AG09319 (cell line): ENCODE measurements around the gene TRPM2.
A peak's percentile ranks its signal among the peaks of the same experiment; 100 is the strongest.

Source experiments
- DNase-seq: peaks from one replicate; pipeline ENCODE4 v3.0.0-alpha.2; 2010; ENCODE audit warnings: low read depth; ENCODE audit errors: extremely low read depth
- TF ChIP-seq, protein P1 (sequence below): IDR thresholded peaks from 2 replicates; pipeline ENCODE4 v1.5.1; 2011; ENCODE audit warnings: low read depth, mild to moderate bottlenecking, inconsistent platforms, low read length, moderate library complexity

Gene TRPM2

DNA sequence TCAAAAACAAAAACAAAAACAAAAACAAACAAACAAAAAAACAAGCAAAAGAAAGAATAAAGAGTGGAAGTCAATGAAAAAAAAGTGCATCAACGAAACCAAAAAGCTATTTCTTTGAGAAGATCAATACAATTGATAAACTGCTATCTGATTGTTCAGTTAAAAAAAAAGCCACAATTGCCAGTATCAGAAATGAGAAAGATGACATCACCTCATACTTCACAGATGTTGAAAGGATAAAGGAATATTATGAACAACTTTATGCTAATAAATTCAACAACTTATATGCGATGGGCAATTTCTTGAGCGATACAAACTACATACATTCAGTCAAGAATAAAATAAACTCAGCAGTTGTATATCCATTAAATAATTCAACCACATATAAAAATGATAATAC is 99.7 kb downstream of the TRPM2 start:
- DNase-seq: no peak
- TF ChIP-seq, protein P1, sequence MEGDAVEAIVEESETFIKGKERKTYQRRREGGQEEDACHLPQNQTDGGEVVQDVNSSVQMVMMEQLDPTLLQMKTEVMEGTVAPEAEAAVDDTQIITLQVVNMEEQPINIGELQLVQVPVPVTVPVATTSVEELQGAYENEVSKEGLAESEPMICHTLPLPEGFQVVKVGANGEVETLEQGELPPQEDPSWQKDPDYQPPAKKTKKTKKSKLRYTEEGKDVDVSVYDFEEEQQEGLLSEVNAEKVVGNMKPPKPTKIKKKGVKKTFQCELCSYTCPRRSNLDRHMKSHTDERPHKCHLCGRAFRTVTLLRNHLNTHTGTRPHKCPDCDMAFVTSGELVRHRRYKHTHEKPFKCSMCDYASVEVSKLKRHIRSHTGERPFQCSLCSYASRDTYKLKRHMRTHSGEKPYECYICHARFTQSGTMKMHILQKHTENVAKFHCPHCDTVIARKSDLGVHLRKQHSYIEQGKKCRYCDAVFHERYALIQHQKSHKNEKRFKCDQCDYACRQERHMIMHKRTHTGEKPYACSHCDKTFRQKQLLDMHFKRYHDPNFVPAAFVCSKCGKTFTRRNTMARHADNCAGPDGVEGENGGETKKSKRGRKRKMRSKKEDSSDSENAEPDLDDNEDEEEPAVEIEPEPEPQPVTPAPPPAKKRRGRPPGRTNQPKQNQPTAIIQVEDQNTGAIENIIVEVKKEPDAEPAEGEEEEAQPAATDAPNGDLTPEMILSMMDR: no peak

DNA sequence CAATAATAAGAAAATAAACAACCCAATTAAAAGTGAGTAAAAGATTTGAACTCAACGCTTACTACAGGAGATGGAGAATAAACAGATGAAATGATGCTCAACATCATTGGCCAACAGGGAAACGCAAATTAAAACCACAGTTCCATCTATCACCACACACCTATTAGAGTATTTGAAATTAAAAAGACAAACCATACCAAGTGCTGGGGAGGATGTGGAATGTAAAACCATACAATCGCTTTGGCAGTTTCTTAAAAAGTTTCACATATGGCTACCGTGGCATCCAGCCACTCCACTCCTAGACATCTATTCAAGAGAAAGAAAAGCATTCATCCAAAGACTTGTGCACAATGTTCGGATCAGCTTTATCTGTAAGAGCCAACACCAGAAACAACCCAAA is 100.6 kb downstream of the TRPM2 start:
- TF ChIP-seq, protein P1: no peak
- no peak for DNase-seq

DNA sequence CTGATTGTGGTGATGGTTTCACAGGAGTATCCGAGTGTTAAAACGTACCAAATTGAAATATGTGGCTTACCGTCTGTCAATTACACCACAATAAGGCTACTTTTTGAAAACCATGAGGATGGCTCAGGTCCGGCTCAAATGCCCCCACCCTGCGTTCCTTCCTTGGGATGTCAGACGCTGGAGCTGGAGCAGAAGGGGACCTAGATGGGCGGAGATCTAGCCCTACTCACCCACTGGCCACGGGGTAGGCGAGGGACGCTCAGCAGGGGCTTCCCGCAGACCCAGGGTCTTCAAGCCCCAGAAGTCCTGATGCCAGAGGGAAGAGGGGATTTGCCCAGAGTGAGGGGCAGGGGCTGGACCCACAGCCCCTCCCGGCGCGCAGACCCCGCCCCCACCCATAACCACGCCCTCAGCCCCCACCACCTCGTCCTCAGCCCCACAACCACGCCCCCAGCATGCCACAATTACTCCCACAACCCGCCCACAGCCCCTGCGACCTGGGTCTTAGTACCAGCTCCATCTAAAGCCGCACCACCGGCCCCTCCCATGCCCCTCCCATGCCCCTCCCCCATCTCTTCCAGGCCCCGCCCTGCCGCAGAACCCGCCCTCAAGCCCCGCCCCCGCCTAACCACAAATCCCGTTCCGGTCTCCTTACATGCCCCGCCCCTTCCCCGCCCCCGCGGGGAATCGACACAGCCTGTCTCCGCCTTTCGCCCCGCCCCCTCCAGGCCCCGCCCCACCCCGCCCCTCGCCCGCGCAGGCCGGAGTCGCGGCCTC is 101.5 kb downstream of the TRPM2 start, which contains the start of gene LRRC3:
LRRC3 (plus strand) TSS at position 764 of the 777 bp plus-strand sequence. CDS start 1,135 bp downstream, outside the sequence.
- peak; percentile 8 for DNase-seq
- TF ChIP-seq, protein P1: no peak

DNA sequence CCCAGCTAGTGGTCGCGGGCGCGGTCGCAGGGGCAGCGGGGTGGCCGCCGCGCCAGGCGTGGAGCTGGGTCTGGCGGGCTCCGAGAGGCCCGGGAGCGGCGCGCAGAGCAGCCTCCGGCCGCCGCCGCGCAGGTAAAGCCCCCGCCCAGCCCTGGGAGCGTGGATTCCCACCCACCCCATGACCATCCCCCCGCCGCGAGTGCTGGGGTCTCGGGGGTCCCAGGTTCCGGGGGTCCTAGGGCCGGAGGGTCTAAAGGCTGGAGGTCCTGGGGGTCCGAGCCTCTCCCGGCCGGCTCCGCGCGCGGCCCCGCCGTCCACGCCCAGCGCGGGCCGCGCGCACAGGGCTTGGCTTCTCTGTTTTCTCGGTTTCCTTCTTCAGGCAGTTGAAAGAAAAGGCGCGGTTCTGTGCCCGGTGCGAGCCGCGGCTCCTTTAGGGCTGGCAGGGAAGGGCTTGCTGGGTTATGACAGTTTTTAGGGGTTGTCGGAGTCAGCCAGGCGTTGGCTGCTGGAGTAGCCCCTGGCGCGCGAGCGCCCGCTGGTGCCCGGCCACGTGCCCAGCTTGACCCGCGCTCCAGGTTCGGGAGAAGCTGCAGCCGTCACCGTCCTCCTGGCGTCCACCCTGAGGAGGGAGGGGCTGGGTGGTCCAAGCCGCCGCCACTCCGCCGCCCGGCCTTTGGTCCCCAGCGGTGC is 102.2 kb downstream of the TRPM2 start:
- TF ChIP-seq, protein P1: peak; percentile 16
- DNase-seq: no peak

DNA sequence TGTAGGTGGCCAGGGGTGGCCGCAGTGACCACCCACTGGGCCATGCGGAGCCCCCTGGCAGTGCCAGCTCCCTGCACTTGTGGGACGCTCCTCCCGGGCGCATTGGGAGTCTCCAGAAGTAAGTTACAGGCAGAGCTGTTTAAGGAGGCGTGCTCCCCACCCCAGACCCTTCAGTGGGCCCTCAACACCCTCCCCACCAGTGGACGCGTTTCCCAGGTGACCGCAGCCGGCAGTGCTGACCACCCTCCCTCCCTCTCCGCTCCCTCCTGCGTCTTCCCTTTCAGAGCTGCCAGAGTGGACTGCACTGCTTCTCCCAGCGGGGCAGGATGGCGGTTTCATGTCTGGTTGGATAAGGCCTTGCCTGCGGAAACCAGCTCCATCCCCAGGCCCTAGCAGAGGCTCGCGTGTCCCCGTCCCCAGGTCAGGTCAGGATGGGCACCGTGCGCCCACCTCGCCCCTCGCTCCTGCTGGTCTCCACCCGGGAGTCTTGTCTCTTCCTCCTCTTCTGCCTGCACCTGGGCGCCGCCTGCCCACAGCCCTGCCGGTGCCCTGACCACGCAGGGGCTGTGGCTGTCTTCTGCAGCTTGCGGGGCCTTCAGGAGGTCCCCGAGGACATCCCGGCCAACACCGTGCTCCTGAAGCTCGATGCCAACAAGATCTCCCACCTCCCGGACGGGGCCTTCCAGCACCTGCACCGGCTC is 102.9 kb downstream of the TRPM2 start:
- no peak for DNase-seq
- TF ChIP-seq, protein P1: no peak

DNA sequence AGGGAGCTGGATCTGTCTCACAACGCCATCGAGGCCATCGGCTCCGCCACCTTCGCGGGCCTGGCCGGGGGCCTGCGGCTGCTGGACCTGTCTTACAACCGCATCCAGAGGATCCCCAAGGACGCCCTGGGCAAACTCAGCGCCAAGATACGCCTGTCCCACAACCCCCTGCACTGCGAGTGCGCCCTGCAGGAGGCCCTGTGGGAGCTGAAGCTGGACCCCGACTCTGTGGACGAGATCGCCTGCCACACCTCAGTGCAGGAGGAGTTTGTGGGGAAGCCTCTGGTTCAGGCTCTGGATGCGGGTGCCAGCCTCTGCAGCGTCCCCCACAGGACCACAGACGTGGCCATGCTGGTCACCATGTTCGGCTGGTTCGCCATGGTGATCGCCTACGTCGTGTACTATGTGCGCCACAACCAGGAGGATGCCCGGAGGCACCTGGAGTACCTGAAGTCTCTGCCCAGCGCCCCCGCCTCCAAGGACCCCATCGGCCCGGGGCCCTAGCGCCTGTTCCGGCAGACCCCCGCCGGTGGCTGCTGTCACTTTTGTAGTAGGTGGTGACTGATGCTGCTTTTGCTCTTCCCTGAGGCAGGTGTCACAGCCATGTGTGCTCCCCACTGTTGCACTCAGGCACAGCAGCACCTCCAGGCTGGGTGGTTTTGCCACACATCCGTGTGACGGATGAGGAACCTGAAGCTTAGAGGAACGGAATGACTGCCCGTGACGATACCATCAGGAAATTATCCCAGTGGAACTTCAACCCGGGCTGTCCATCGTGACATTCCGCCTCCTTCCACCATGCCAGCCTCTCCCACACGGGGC is 103.7 kb downstream of the TRPM2 start:
- TF ChIP-seq, protein P1: no peak
- DNase-seq: no peak
